Astrocyte of the spinal cord (primary cell): ENCODE measurements around the gene KIFAP3.

ENCODE experiments used
- DNase-seq: peaks from one replicate; pipeline ENCODE4 v3.0.0; 2011; ENCODE audit warnings: low read depth, low spot score
- H3K4me3 ChIP-seq: 2 replicates; pipeline ENCODE4 v1.5.1; 2011; ENCODE audit warnings: low read depth, mild to moderate bottlenecking, low read length, moderate library complexity
- in situ Hi-C: cut with HindIII; loops from 2 replicates; pipeline ENCODE4 v1.10.0; 2017; ENCODE audit warnings: low sequenced_read_pairs
- TF ChIP-seq, protein P1 (sequence below): IDR thresholded peaks from 2 replicates; pipeline ENCODE4 v1.5.1; 2012; ENCODE audit warnings: low read depth, mild to moderate bottlenecking, low read length, inconsistent platforms

The KIFAP3 gene

DNA sequence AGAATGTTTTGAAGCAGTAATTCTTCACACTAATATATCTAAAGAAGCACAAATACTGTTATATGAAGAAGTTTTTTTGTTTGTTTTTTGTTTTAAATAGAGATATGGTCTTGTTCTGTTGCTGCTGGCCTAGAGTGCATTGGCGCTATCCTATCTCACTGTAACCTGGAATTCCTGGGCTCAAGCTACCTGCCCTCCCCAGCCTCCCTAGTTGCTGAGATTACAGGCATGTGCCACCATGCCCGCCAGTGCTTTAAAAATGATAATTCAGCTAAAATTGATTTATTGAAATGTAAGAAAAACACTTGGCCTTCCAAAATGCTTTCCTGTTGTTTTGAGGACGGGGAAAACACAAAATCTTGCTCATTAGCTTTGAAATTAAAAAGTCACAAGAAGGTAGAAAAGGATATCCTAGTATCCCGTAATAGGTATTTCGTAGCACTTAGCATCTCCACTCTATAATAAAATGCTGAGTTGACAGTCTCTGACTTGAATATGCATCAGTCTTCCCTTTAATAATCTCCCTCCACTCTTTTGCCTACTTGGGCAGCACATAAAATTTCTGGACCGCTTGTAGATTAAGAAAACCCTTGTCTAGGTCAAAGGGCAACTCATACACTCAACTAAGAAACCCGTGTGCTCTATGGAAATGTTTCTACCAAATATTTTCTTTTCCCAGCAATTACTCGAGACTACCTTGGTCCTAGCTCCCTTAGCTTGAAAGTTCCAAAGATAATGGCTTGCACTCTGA, 182.1 kb downstream of the KIFAP3 start:
- in situ Hi-C loops: no loop called here
- peak overlapping the region; percentile 76 for H3K4me3 ChIP-seq
- TF ChIP-seq, protein P1, sequence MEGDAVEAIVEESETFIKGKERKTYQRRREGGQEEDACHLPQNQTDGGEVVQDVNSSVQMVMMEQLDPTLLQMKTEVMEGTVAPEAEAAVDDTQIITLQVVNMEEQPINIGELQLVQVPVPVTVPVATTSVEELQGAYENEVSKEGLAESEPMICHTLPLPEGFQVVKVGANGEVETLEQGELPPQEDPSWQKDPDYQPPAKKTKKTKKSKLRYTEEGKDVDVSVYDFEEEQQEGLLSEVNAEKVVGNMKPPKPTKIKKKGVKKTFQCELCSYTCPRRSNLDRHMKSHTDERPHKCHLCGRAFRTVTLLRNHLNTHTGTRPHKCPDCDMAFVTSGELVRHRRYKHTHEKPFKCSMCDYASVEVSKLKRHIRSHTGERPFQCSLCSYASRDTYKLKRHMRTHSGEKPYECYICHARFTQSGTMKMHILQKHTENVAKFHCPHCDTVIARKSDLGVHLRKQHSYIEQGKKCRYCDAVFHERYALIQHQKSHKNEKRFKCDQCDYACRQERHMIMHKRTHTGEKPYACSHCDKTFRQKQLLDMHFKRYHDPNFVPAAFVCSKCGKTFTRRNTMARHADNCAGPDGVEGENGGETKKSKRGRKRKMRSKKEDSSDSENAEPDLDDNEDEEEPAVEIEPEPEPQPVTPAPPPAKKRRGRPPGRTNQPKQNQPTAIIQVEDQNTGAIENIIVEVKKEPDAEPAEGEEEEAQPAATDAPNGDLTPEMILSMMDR: no peak
- DNase-seq: no peak

DNA sequence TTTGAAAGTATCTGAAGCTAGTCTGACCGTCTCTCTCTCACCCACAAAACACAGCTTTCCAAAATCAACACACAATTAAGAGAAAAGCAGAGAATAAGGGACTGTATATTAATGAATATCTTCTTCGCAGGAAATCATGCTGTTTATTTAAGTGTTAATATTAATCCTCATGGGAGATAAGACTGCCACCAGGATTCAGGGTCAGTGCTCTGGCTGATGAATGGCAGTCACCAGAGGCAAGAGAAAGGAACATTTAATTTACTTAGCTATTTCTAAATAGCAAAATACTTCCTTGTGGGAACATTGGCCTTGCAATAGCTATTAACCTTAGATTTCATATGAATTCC, 183.0 kb downstream of the KIFAP3 start:
- in situ Hi-C loops: no loop called here
- no peak for DNase-seq
- H3K4me3 ChIP-seq: no peak overlapping the region
- TF ChIP-seq, protein P1: no peak

- in situ Hi-C loops: no loop called here
- no peak for DNase-seq
- no peak overlapping the region for H3K4me3 ChIP-seq
- TF ChIP-seq, protein P1: no peak
Measured at GRCh38 chr1:169890761-169891538, 183.5 kb downstream of the KIFAP3 start.

- in situ Hi-C loops: no loop called here
- no peak overlapping the region for H3K4me3 ChIP-seq
- no peak for DNase-seq
- TF ChIP-seq, protein P1: no peak
Measured at GRCh38 chr1:169889871-169890270, 184.6 kb downstream of the KIFAP3 start.

DNA sequence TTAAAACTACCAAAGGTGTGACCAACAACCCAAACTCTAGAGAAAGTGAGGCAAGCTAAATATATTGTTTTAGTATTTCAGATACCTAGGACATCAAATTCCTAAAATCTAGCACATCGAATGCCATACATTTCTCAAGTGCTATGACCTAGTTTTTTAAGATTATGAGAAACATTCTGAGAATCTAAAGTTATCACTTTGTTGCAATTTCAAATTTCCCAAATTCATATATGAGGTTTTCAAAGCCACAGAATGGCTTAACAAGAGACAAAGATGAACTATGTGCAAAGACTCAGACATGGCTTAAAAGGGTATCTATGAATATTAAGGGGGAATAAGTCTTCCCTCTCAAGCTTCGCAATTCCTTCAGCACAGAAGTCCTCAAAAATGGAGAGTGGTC, 187.6 kb downstream of the KIFAP3 start:
- in situ Hi-C loops: no loop called here
- no peak overlapping the region for H3K4me3 ChIP-seq
- DNase-seq: no peak
- TF ChIP-seq, protein P1: no peak

GRCh38 chr1:169886422-169886821, 188.1 kb downstream of the KIFAP3 start:
- in situ Hi-C loops: no loop called here
- TF ChIP-seq, protein P1: no peak
- no peak overlapping the region for H3K4me3 ChIP-seq
- DNase-seq: no peak
